K562 (cell line): Measurements from ENCODE around the gene CDC37. TPM values are rescaled to one million over a fixed set of nuclear protein-coding genes. Genes with fewer than 3 reads are reported as not detected.

Experiments used
- CREM ChIP-seq: IDR thresholded peaks from 2 replicates; pipeline ENCODE4 v1.6.1; 2014; ENCODE audit warnings: antibody characterized with exemption, low read depth
- HCFC1 ChIP-seq: IDR thresholded peaks from 2 replicates; pipeline ENCODE4 v1.6.1; 2012; ENCODE audit warnings: low read depth, low read length, improper control_type of control experiment
- HIVEP1 ChIP-seq: fragments of 250-450 bp; sonication (Bioruptor Pico); IDR thresholded peaks from 2 replicates; pipeline ENCODE4 v1.4.0; 2020; ENCODE audit warnings: mild to moderate bottlenecking
- IFI16 ChIP-seq: fragments of 250-450 bp; sonication (Bioruptor Pico); IDR thresholded peaks from 2 replicates; pipeline ENCODE4 v2.1.2; 2022; ENCODE audit warnings: mild to moderate bottlenecking, inconsistent platforms
- KHSRP ChIP-seq: fragments of 450-650 bp; IDR thresholded peaks from 2 replicates; pipeline ENCODE4 v1.6.1; 2017
- NR2F6 ChIP-seq: fragments of 450-650 bp; formaldehyde crosslinking; IDR thresholded peaks from 2 replicates; pipeline ENCODE4 v1.4.0; 2020; ENCODE audit warnings: mild to moderate bottlenecking
- PRPF4 ChIP-seq: fragments of 200-400 bp; formaldehyde crosslinking; IDR thresholded peaks from one replicate; pipeline ENCODE4 v1.6.1; 2017; ENCODE audit warnings: low read length, low read depth, mild to moderate bottlenecking; ENCODE audit not compliant: insufficient read depth, poor library complexity, severe bottlenecking
- SMARCA4 ChIP-seq: fragments of 450-650 bp; IDR thresholded peaks from 2 replicates; pipeline ENCODE4 v1.6.1; 2016
- SRSF9 ChIP-seq: fragments of 200-400 bp; formaldehyde crosslinking; IDR thresholded peaks from 2 replicates; pipeline ENCODE4 v1.6.1; 2017; ENCODE audit warnings: low read depth, low read length, borderline replicate concordance
- ZBTB17 ChIP-seq: fragments of 450-650 bp; formaldehyde crosslinking; IDR thresholded peaks from 2 replicates; pipeline ENCODE4 v1.4.0; 2020; ENCODE audit warnings: mild to moderate bottlenecking
- ZNF24 ChIP-seq: fragments of 450-650 bp; IDR thresholded peaks from 2 replicates; pipeline ENCODE4 v1.6.1; 2016
- ZNF445 ChIP-seq: fragments of 250-450 bp; sonication (Bioruptor Pico); IDR thresholded peaks from 2 replicates; pipeline ENCODE4 v1.4.0; 2020; ENCODE audit warnings: low read depth, mild to moderate bottlenecking, moderate library complexity
- ZNF561 ChIP-seq: fragments of 450-650 bp; formaldehyde crosslinking; conservative IDR thresholded peaks from 2 replicates; pipeline ENCODE4 v1.4.0; 2020; ENCODE audit warnings: mild to moderate bottlenecking, moderate library complexity
- polyA plus RNA-seq, 8 experiments: library from polyadenylated mRNA; depleted of rRNA in 4 of 8; stranded (reverse) in 5 of 8; unstranded in 3 of 8; fragments of >200 nt; fragmentation: Nextera tagmentation in 2 of 8; fragmentation: Illumina TruSeq in 1 of 8; extraction: Ambion mirVana in 2 of 8; extraction: Trizol in 1 of 8; gene quantifications; 2 replicates each; pipeline versions ENCODE4 v1.2.1 to v1.2.3, GENCODE V29; 2011 to 2014; ENCODE audit warnings: inconsistent platforms in 1 of 8, missing spikeins in 1 of 8
- total RNA-seq, 7 experiments: library from RNA; depleted of rRNA in 6 of 7; stranded (reverse); fragments of >200 nt in 6 of 7; fragmentation: Illumina TruSeq in 2 of 7; extraction: Trizol in 2 of 7; gene quantifications; 2 replicates each; pipeline versions ENCODE4 v1.2.1 to v1.2.3, GENCODE V29; 2011 to 2021; ENCODE audit warnings: low replicate concordance in 1 of 7
- TF ChIP-seq, protein P1 (sequence below): fragments of 450-650 bp; IDR thresholded peaks from 2 replicates; pipeline ENCODE4 v1.6.1; 2018; ENCODE audit not compliant: partially characterized antibody
- TF ChIP-seq, protein P2 (sequence below), 3 experiments: fragments of 200-800 bp in 1 of 3; sonication (Bioruptor generic) in 1 of 3; sonication (generic) in 1 of 3; formaldehyde crosslinking in 1 of 3; IDR thresholded peaks; 2 replicates each; pipeline versions ENCODE4 v1.6.1 to v1.8.0; 2016 to 2022; ENCODE audit warnings: mild to moderate bottlenecking in 2 of 3, missing compliant biosample characterization in 2 of 3, missing genetic modification characterization in 2 of 3, missing genetic modification reagents in 1 of 3
- TF ChIP-seq, protein P3 (sequence below): fragments of 450-650 bp; IDR thresholded peaks from 2 replicates; pipeline ENCODE4 v1.7.0; 2016; ENCODE audit warnings: borderline replicate concordance
- TF ChIP-seq, protein P4 (sequence below): sonication (generic); formaldehyde crosslinking; IDR thresholded peaks from 2 replicates; pipeline ENCODE4 v1.8.0; 2022; ENCODE audit warnings: missing genetic modification reagents, mild to moderate bottlenecking, borderline replicate concordance
- TF ChIP-seq, protein P5 (sequence below), 2 experiments: fragments of 450-650 bp in 1 of 2; IDR thresholded peaks; 2 replicates each; pipeline ENCODE4 v1.6.1; 2011 to 2017; ENCODE audit warnings: low read depth in 2 of 2, antibody characterized with exemption in 1 of 2, borderline replicate concordance in 1 of 2, low read length in 1 of 2, mild to moderate bottlenecking in 1 of 2, mixed read lengths in 1 of 2; ENCODE audit not compliant: control insufficient read depth in 1 of 2

Gene CDC37
- total and polyA plus RNA-seq, 9 of the 15 experiments (the other 6 are each of a cell fraction or from before 2014, with no cell fraction given): 6.6 to 538 (median 227) TPM

DNA sequence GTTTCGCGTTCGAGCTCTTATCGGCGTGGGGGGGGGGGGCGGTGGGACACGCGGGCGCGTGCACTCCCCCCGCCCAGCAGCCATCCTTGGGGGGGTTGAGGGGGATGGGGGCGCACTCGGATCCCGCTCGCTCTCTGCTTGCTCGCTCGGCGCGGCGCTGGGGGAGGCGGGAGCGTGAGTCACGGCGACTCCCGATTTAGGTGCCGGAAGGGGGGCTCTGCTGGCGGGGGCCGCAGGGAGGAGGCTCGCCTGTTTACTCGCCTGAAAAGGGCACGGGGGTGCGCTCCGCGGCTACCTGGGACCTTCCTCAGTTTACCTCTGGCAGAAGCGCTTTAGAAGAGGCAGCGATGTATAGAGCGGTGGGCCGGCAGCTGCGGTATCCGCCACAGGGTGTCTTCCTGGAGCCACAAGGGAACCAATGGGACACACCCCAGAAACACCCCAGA is 15.9 kb upstream of the CDC37 start (continued):
- TF ChIP-seq, protein P1, sequence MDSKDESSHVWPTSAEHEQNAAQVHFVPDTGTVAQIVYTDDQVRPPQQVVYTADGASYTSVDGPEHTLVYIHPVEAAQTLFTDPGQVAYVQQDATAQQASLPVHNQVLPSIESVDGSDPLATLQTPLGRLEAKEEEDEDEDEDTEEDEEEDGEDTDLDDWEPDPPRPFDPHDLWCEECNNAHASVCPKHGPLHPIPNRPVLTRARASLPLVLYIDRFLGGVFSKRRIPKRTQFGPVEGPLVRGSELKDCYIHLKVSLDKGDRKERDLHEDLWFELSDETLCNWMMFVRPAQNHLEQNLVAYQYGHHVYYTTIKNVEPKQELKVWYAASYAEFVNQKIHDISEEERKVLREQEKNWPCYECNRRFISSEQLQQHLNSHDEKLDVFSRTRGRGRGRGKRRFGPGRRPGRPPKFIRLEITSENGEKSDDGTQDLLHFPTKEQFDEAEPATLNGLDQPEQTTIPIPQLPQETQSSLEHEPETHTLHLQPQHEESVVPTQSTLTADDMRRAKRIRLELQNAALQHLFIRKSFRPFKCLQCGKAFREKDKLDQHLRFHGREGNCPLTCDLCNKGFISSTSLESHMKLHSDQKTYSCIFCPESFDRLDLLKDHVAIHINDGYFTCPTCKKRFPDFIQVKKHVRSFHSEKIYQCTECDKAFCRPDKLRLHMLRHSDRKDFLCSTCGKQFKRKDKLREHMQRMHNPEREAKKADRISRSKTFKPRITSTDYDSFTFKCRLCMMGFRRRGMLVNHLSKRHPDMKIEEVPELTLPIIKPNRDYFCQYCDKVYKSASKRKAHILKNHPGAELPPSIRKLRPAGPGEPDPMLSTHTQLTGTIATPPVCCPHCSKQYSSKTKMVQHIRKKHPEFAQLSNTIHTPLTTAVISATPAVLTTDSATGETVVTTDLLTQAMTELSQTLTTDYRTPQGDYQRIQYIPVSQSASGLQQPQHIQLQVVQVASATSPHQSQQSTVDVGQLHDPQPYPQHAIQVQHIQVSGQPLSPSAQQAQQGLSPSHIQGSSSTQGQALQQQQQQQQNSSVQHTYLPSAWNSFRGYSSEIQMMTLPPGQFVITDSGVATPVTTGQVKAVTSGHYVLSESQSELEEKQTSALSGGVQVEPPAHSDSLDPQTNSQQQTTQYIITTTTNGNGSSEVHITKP: no peak
- TF ChIP-seq HIVEP1 (no peak), CREM (peak; percentile 38; the same call in 1 of the 2 replicates), ZNF24 (no peak), SMARCA4 (no peak), SRSF9 (no peak), NR2F6 (CRISPR knock-in tag) (no peak), HCFC1 (no peak), IFI16 (CRISPR knock-in tag) (no peak), ZNF561 (CRISPR knock-in tag) (no peak), ZBTB17 (CRISPR knock-in tag) (no peak), ZNF445 (CRISPR knock-in tag) (no peak), KHSRP (no peak), PRPF4 (no peak)
- TF ChIP-seq, protein P2, sequence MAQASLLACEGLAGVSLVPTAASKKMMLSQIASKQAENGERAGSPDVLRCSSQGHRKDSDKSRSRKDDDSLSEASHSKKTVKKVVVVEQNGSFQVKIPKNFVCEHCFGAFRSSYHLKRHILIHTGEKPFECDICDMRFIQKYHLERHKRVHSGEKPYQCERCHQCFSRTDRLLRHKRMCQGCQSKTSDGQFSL (CRISPR knock-in tag; IDR thresholded peaks at IDR 0.05): peak; percentile 89
- TF ChIP-seq, protein P2 (tag; IDR thresholded peaks at IDR 0.05): no peak; a peak in 2 of 4 replicates
- TF ChIP-seq, protein P3, sequence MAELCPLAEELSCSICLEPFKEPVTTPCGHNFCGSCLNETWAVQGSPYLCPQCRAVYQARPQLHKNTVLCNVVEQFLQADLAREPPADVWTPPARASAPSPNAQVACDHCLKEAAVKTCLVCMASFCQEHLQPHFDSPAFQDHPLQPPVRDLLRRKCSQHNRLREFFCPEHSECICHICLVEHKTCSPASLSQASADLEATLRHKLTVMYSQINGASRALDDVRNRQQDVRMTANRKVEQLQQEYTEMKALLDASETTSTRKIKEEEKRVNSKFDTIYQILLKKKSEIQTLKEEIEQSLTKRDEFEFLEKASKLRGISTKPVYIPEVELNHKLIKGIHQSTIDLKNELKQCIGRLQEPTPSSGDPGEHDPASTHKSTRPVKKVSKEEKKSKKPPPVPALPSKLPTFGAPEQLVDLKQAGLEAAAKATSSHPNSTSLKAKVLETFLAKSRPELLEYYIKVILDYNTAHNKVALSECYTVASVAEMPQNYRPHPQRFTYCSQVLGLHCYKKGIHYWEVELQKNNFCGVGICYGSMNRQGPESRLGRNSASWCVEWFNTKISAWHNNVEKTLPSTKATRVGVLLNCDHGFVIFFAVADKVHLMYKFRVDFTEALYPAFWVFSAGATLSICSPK: no peak
- TF ChIP-seq, protein P4, sequence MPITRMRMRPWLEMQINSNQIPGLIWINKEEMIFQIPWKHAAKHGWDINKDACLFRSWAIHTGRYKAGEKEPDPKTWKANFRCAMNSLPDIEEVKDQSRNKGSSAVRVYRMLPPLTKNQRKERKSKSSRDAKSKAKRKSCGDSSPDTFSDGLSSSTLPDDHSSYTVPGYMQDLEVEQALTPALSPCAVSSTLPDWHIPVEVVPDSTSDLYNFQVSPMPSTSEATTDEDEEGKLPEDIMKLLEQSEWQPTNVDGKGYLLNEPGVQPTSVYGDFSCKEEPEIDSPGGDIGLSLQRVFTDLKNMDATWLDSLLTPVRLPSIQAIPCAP (CRISPR knock-in tag): no peak
- TF ChIP-seq, protein P5, sequence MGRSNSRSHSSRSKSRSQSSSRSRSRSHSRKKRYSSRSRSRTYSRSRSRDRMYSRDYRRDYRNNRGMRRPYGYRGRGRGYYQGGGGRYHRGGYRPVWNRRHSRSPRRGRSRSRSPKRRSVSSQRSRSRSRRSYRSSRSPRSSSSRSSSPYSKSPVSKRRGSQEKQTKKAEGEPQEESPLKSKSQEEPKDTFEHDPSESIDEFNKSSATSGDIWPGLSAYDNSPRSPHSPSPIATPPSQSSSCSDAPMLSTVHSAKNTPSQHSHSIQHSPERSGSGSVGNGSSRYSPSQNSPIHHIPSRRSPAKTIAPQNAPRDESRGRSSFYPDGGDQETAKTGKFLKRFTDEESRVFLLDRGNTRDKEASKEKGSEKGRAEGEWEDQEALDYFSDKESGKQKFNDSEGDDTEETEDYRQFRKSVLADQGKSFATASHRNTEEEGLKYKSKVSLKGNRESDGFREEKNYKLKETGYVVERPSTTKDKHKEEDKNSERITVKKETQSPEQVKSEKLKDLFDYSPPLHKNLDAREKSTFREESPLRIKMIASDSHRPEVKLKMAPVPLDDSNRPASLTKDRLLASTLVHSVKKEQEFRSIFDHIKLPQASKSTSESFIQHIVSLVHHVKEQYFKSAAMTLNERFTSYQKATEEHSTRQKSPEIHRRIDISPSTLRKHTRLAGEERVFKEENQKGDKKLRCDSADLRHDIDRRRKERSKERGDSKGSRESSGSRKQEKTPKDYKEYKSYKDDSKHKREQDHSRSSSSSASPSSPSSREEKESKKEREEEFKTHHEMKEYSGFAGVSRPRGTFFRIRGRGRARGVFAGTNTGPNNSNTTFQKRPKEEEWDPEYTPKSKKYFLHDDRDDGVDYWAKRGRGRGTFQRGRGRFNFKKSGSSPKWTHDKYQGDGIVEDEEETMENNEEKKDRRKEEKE (IDR thresholded peaks at IDR 0.05; ENCODE audit: borderline replicate concordance in 1 of 2, control insufficient read depth in 1 of 2, low read depth in 2 of 2, low read length in 1 of 2): no peak
